ENCODE data around the gene TMEM35B.
"Not testable (repeated sequence)": the region's sequence is repeated elsewhere in the genome, so short reads cannot be mapped to it uniquely, and the experiment has no call there.

The TMEM35B gene

DNA sequence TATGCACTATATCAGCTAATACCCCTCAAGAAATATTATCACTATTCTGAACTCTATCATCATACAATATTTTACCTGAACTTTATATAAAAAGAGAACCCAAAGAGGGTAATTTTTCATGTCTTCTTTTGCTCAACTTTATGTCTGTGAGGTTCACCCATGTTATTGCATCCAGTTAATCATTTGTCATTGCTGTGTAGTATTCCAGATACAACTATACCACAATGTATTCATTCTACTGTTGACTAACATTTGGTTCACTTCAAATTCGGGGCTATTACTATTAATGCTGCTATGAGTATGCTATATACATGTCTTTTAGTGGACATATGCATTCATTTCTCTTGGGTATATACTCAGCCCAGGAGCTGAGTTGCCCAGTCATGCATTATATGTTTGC lies 34.7 kb downstream of the TMEM35B start:
- Histone ChIP-seq H4K91ac (ENCODE audit: low read length) (no peak overlapping the region), H3K4me3 (ENCODE audit: insufficient read depth in 1 of 2, low read depth in 1 of 2, low read length in 2 of 2) (no peak overlapping the region), H3K9ac (ENCODE audit: low read length) (no peak overlapping the region)

DNA sequence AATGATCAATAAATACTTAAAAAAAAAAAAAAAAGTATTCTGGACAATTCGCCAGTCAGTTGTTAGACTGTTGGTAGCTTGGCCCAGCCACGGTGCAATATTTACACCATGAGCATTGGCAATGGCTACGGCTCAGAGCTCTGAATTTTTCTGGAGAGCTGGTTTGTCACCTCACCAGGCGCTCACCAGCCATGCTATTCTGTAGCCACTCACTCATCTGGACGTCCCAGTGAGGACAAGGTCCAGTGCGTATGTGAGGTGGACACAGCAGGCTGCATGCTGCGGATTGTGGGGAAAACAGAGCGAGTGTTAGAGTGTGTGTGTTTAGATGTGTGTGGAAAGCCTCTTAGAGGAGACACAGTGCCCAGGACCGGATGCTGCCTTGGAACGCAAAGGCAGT lies 36.4 kb downstream of the TMEM35B start:
- not testable (repeated sequence) for DNase-seq; H3K36me3 ChIP-seq (ENCODE audit: control insufficient read depth in 1 of 2, insufficient read depth in 2 of 2, low read depth in 1 of 2, low read length in 2 of 2); H2AFZ ChIP-seq (ENCODE audit: low read depth, low read length); H3K9me3 ChIP-seq (ENCODE audit: control insufficient read depth, low read length); H3K4me2 ChIP-seq (ENCODE audit: low read length, poor library complexity, severe bottlenecking); H3K27ac ChIP-seq (ENCODE audit: low read length, poor library complexity, severe bottlenecking); H4K8ac ChIP-seq (ENCODE audit: low read length); H3K4me3 ChIP-seq (ENCODE audit: insufficient read depth in 1 of 2, low read depth in 1 of 2, low read length in 2 of 2); H3K27me3 ChIP-seq (ENCODE audit: control insufficient read depth in 1 of 2, insufficient read depth in 1 of 2, low read length in 2 of 2); H2BK12ac ChIP-seq (ENCODE audit: low read length in 2 of 2); H3K4ac ChIP-seq (ENCODE audit: low read depth in 1 of 2, low read length in 2 of 2); H4K91ac ChIP-seq (ENCODE audit: low read length); H3K9ac ChIP-seq (ENCODE audit: low read length); H3K23ac ChIP-seq (ENCODE audit: low read length in 2 of 2); H2BK15ac ChIP-seq (ENCODE audit: low read depth, poor library complexity, severe bottlenecking); H2BK5ac ChIP-seq (ENCODE audit: low read depth, low read length, poor library complexity, severe bottlenecking); H3K14ac ChIP-seq (ENCODE audit: low read length in 2 of 2); H2AK5ac ChIP-seq (ENCODE audit: low read length, severe bottlenecking); H3K4me1 ChIP-seq (ENCODE audit: control insufficient read depth, insufficient read depth, low read depth, low read length); H3K18ac ChIP-seq (ENCODE audit: low read depth in 1 of 2, low read length in 2 of 2); H3K79me1 ChIP-seq (replicated peaks; ENCODE audit: low read length, poor library complexity, severe bottlenecking); H2BK120ac ChIP-seq (ENCODE audit: low read depth, low read length)
- WGBS, result 85% methylated on average over 8 of the region's 10 CpGs

More for the DNA sequence above, 34.7 kb downstream of the TMEM35B start:
- no peak overlapping the region for H2BK5ac ChIP-seq (ENCODE audit: low read depth, low read length, poor library complexity, severe bottlenecking)
- WGBS, result no CpG with 5 or more reads among the region's 1 CpG
- H3K4me2 ChIP-seq (ENCODE audit: low read length, poor library complexity, severe bottlenecking), result no peak overlapping the region
- no peak overlapping the region for H2BK12ac ChIP-seq (ENCODE audit: low read length in 2 of 2)
- H3K27ac ChIP-seq (ENCODE audit: low read length, poor library complexity, severe bottlenecking), result no peak overlapping the region
- H3K27me3 ChIP-seq (ENCODE audit: control insufficient read depth in 1 of 2, insufficient read depth in 1 of 2, low read length in 2 of 2), result no peaks in the 10 kb centered on the region
- H3K36me3 ChIP-seq (ENCODE audit: control insufficient read depth in 1 of 2, insufficient read depth in 2 of 2, low read depth in 1 of 2, low read length in 2 of 2), result no peaks in the 10 kb centered on the region
- H2BK120ac ChIP-seq (ENCODE audit: low read depth, low read length), result no peak overlapping the region
- H3K9me3 ChIP-seq (ENCODE audit: control insufficient read depth, low read length), result peaks cover 2% of the 10 kb centered on the region
- no peak overlapping the region for H3K14ac ChIP-seq (ENCODE audit: low read length in 2 of 2)
- H3K23ac ChIP-seq (ENCODE audit: low read length in 2 of 2), result no peak overlapping the region
- H4K8ac ChIP-seq (ENCODE audit: low read length), result no peak overlapping the region
- no peak overlapping the region for H2AFZ ChIP-seq (ENCODE audit: low read depth, low read length)
- no peak for DNase-seq
- no peak overlapping the region for H2AK5ac ChIP-seq (ENCODE audit: low read length, severe bottlenecking)
- H2BK15ac ChIP-seq (ENCODE audit: low read depth, poor library complexity, severe bottlenecking), result no peak overlapping the region
- no peak overlapping the region for H3K4ac ChIP-seq (ENCODE audit: low read depth in 1 of 2, low read length in 2 of 2)
- H3K4me1 ChIP-seq (ENCODE audit: control insufficient read depth, insufficient read depth, low read depth, low read length), result no peaks in the 10 kb centered on the region
- H3K79me1 ChIP-seq (replicated peaks; ENCODE audit: low read length, poor library complexity, severe bottlenecking), result no peaks in the 10 kb centered on the region
- H3K18ac ChIP-seq (ENCODE audit: low read depth in 1 of 2, low read length in 2 of 2), result no peak overlapping the region

DNA sequence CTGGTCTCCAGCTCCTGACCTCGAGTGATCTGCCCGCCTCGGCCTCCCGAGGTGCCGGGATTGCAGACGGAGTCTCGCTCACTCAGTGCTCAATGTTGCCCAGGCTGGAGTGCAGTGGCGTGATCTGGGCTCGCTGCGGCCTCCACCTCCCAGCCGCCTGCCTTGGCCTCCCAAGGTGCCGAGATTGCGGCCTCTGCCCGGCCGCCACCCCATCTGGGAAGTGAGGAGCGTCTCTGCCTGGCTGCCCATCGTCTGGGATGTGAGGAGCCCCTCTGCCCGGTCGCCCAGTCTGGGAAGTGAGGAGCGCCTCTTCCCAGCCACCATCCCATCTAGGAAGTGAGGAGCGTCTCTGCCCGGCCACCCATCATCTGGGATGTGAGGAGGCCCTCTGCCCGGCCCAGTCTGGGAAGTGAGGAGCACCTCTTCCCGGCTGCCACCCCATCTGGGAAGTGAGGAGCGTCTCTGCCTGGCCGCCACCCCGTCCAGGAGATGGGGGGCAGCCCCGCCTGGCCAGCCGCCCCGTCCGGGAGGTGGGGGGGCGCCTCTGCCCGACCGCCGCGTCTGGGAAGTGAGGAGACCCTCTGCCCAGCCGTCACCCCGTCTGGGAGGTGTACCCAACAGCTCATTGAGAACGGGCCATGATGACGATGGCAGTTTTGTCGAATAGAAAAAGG lies 37.4 kb downstream of the TMEM35B start:
- not testable (repeated sequence) for H2BK15ac ChIP-seq (ENCODE audit: low read depth, poor library complexity, severe bottlenecking); H2AK5ac ChIP-seq (ENCODE audit: low read length, severe bottlenecking); H3K4ac ChIP-seq (ENCODE audit: low read depth in 1 of 2, low read length in 2 of 2); H3K9me3 ChIP-seq (ENCODE audit: control insufficient read depth, low read length); H2BK120ac ChIP-seq (ENCODE audit: low read depth, low read length); H3K4me2 ChIP-seq (ENCODE audit: low read length, poor library complexity, severe bottlenecking); H3K23ac ChIP-seq (ENCODE audit: low read length in 2 of 2); DNase-seq; H3K27me3 ChIP-seq (ENCODE audit: control insufficient read depth in 1 of 2, insufficient read depth in 1 of 2, low read length in 2 of 2); H2BK12ac ChIP-seq (ENCODE audit: low read length in 2 of 2); H2BK5ac ChIP-seq (ENCODE audit: low read depth, low read length, poor library complexity, severe bottlenecking); H4K8ac ChIP-seq (ENCODE audit: low read length); H3K79me1 ChIP-seq (replicated peaks; ENCODE audit: low read length, poor library complexity, severe bottlenecking); H2AFZ ChIP-seq (ENCODE audit: low read depth, low read length); H3K27ac ChIP-seq (ENCODE audit: low read length, poor library complexity, severe bottlenecking); H3K4me3 ChIP-seq (ENCODE audit: insufficient read depth in 1 of 2, low read depth in 1 of 2, low read length in 2 of 2); H3K18ac ChIP-seq (ENCODE audit: low read depth in 1 of 2, low read length in 2 of 2); H4K91ac ChIP-seq (ENCODE audit: low read length); H3K9ac ChIP-seq (ENCODE audit: low read length); H3K4me1 ChIP-seq (ENCODE audit: control insufficient read depth, insufficient read depth, low read depth, low read length); H3K36me3 ChIP-seq (ENCODE audit: control insufficient read depth in 1 of 2, insufficient read depth in 2 of 2, low read depth in 1 of 2, low read length in 2 of 2); H3K14ac ChIP-seq (ENCODE audit: low read length in 2 of 2)
- WGBS, result 90% methylated on average over 37 of the region's 41 CpGs

DNA sequence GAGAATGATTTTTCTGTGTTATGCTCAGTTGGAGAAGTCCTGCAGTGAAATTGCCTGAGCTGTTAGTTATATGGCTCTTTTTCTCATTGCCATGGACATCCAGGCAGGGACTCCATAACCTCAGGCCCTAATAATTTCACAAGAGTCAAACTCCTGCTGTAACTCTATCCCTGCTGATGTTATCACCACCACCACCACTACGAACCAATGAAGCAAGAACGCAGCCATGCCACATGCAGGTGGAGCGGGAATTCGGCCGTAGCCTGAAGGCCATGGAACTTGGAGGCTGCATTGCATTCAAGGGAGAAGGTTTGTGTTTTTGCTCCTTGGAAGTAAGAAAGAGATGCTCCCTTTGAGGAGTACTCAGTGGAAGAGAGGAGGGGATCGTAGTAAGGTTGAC lies 38.9 kb downstream of the TMEM35B start:
- H2BK5ac ChIP-seq (ENCODE audit: low read depth, low read length, poor library complexity, severe bottlenecking), result no peak overlapping the region
- H3K79me1 ChIP-seq (replicated peaks; ENCODE audit: low read length, poor library complexity, severe bottlenecking), result no peaks in the 10 kb centered on the region
- H3K18ac ChIP-seq (ENCODE audit: low read depth in 1 of 2, low read length in 2 of 2), result no peak overlapping the region
- no peak overlapping the region for H3K14ac ChIP-seq (ENCODE audit: low read length in 2 of 2)
- no peaks in the 10 kb centered on the region for H3K36me3 ChIP-seq (ENCODE audit: control insufficient read depth in 1 of 2, insufficient read depth in 2 of 2, low read depth in 1 of 2, low read length in 2 of 2)
- no peak overlapping the region for H3K4me2 ChIP-seq (ENCODE audit: low read length, poor library complexity, severe bottlenecking)
- no peak overlapping the region for H2AFZ ChIP-seq (ENCODE audit: low read depth, low read length)
- H3K9ac ChIP-seq (ENCODE audit: low read length), result no peak overlapping the region
- no peak overlapping the region for H2BK15ac ChIP-seq (ENCODE audit: low read depth, poor library complexity, severe bottlenecking)
- no peak overlapping the region for H2BK120ac ChIP-seq (ENCODE audit: low read depth, low read length)
- no peaks in the 10 kb centered on the region for H3K4me1 ChIP-seq (ENCODE audit: control insufficient read depth, insufficient read depth, low read depth, low read length)
- no peak overlapping the region for H3K4ac ChIP-seq (ENCODE audit: low read depth in 1 of 2, low read length in 2 of 2)
- H2AK5ac ChIP-seq (ENCODE audit: low read length, severe bottlenecking), result no peak overlapping the region
- no peak overlapping the region for H4K8ac ChIP-seq (ENCODE audit: low read length)
- H4K91ac ChIP-seq (ENCODE audit: low read length), result no peak overlapping the region
- 93% methylated on average over 5 of the region's 6 CpGs for WGBS
- DNase-seq, result no peak
- no peak overlapping the region for H3K4me3 ChIP-seq (ENCODE audit: insufficient read depth in 1 of 2, low read depth in 1 of 2, low read length in 2 of 2)
- H3K27me3 ChIP-seq (ENCODE audit: control insufficient read depth in 1 of 2, insufficient read depth in 1 of 2, low read length in 2 of 2), result peaks cover 0 to 7% of the 10 kb centered on the region in 2 experiments
- no peak overlapping the region for H2BK12ac ChIP-seq (ENCODE audit: low read length in 2 of 2)
- H3K23ac ChIP-seq (ENCODE audit: low read length in 2 of 2), result no peak overlapping the region
- H3K9me3 ChIP-seq (ENCODE audit: control insufficient read depth, low read length), result peaks cover 2% of the 10 kb centered on the region
- no peak overlapping the region for H3K27ac ChIP-seq (ENCODE audit: low read length, poor library complexity, severe bottlenecking)

Data from mesenchymal stem cell (in vitro differentiated cells and primary cell).